ENCODE results near the gene RPL18.

GRCh38 chr19:48595171-48595570, 23.8 kb downstream of the RPL18 start:
- TF ChIP-seq, protein P1, sequence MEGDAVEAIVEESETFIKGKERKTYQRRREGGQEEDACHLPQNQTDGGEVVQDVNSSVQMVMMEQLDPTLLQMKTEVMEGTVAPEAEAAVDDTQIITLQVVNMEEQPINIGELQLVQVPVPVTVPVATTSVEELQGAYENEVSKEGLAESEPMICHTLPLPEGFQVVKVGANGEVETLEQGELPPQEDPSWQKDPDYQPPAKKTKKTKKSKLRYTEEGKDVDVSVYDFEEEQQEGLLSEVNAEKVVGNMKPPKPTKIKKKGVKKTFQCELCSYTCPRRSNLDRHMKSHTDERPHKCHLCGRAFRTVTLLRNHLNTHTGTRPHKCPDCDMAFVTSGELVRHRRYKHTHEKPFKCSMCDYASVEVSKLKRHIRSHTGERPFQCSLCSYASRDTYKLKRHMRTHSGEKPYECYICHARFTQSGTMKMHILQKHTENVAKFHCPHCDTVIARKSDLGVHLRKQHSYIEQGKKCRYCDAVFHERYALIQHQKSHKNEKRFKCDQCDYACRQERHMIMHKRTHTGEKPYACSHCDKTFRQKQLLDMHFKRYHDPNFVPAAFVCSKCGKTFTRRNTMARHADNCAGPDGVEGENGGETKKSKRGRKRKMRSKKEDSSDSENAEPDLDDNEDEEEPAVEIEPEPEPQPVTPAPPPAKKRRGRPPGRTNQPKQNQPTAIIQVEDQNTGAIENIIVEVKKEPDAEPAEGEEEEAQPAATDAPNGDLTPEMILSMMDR (conservative IDR thresholded peaks at IDR 0.05; ENCODE audit: low read depth, low read length): no peak
- TF ChIP-seq EZH2 (IDR thresholded peaks at IDR 0.05; ENCODE audit: borderline replicate concordance, low read depth, low read length, poor library complexity, severe bottlenecking): no peak
